ENCODE results near the gene SLC13A2. TPM values are rescaled to one million over a fixed set of nuclear protein-coding genes. Genes with fewer than 3 reads are reported as not detected.

Gene SLC13A2
- total RNA-seq, 4 donors from 2014 or later, result 0.37 TPM; not detected in 3

DNA sequence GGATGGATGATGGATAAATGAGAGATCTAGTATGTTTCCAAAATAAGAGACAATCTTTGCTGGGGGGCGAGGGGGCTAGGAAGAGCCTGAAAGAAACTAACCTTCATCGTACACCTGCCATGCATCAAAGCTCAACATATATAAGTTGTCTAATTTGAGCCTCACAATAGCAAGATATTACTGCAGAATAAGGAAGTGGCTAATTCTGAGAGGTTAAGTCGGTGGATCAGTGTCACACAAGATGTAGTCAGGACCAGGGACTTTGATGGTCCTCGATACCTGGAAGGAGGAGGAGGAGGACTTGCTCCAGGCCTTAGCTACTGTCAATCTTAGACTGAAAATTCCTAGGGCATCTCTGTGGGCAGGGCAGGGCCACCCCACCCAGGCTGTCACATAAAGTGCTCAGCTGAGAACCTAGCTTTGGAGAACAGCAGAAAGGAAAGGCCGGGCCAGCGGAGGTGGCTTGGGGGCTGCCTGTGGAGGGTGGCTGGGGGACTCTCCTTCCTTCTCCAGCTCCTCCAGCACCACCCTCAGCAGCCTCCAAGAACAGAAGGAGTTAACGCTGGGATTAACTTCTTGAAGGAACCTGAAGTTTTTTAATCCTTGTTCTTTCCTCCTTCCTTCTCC is 460 bp upstream of the SLC13A2 start:
- H3K36me3 ChIP-seq, result no peaks in the 10 kb centered on the region
- WGBS, 2 donors (ENCODE audit: low coverage in 1 of 2), result 82 to 88% methylated on average over 5 to 7 of the region's 7 CpGs
- H3K4me3 ChIP-seq, result no peak overlapping the region
- no peaks in the 10 kb centered on the region for H3K4me1 ChIP-seq
- peaks cover 33% of the 10 kb centered on the region for H3K27me3 ChIP-seq
- TF ChIP-seq POLR2A (IDR thresholded peaks at IDR 0.05), result no peak
- no peak for TF ChIP-seq EP300 (IDR thresholded peaks at IDR 0.05)
- TF ChIP-seq, protein P1, sequence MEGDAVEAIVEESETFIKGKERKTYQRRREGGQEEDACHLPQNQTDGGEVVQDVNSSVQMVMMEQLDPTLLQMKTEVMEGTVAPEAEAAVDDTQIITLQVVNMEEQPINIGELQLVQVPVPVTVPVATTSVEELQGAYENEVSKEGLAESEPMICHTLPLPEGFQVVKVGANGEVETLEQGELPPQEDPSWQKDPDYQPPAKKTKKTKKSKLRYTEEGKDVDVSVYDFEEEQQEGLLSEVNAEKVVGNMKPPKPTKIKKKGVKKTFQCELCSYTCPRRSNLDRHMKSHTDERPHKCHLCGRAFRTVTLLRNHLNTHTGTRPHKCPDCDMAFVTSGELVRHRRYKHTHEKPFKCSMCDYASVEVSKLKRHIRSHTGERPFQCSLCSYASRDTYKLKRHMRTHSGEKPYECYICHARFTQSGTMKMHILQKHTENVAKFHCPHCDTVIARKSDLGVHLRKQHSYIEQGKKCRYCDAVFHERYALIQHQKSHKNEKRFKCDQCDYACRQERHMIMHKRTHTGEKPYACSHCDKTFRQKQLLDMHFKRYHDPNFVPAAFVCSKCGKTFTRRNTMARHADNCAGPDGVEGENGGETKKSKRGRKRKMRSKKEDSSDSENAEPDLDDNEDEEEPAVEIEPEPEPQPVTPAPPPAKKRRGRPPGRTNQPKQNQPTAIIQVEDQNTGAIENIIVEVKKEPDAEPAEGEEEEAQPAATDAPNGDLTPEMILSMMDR (IDR thresholded peaks at IDR 0.05), result no peak
- TF ChIP-seq POLR2AphosphoS5 (IDR thresholded peaks at IDR 0.05), result no peak
- no peaks in the 10 kb centered on the region for H3K9me3 ChIP-seq
- H3K27ac ChIP-seq, result no peak overlapping the region
- no peak for ATAC-seq

DNA sequence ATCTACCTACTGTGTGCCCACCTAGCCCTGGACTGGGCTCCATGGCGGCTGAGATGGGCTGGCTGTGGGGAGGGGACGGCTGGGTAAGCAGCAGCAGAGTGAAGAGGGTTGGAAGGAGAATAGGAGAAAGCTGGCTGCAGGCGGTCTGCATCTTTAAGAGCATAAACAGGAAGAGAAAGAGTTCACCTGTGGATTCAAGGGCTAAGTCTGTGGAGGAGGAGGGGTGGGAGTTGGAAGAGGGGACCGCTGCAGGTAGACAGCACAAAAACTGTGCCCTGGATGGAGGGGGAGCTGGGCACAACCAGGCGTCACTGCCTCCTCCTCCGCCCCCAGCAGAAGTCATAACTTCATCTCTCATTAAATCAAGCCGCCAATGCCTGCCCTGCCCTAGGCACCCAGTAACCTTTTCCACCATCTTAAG is 677 bp downstream of the SLC13A2 start:
- Histone ChIP-seq H3K27me3 (peaks cover 28% of the 10 kb centered on the region), H3K27ac (no peak overlapping the region), H3K4me3 (no peak overlapping the region), H3K4me1 (no peaks in the 10 kb centered on the region), H3K9me3 (no peaks in the 10 kb centered on the region), H3K36me3 (no peaks in the 10 kb centered on the region)
- no peak for TF ChIP-seq POLR2AphosphoS5 (IDR thresholded peaks at IDR 0.05)
- TF ChIP-seq POLR2A (IDR thresholded peaks at IDR 0.05), result no peak
- TF ChIP-seq, protein P1 (IDR thresholded peaks at IDR 0.05), result no peak
- no peak for TF ChIP-seq EP300 (IDR thresholded peaks at IDR 0.05)
- WGBS, 2 donors (ENCODE audit: low coverage in 1 of 2), result 50 to 66% methylated on average over 1 to 6 of the region's 7 CpGs
- no peak for ATAC-seq

DNA sequence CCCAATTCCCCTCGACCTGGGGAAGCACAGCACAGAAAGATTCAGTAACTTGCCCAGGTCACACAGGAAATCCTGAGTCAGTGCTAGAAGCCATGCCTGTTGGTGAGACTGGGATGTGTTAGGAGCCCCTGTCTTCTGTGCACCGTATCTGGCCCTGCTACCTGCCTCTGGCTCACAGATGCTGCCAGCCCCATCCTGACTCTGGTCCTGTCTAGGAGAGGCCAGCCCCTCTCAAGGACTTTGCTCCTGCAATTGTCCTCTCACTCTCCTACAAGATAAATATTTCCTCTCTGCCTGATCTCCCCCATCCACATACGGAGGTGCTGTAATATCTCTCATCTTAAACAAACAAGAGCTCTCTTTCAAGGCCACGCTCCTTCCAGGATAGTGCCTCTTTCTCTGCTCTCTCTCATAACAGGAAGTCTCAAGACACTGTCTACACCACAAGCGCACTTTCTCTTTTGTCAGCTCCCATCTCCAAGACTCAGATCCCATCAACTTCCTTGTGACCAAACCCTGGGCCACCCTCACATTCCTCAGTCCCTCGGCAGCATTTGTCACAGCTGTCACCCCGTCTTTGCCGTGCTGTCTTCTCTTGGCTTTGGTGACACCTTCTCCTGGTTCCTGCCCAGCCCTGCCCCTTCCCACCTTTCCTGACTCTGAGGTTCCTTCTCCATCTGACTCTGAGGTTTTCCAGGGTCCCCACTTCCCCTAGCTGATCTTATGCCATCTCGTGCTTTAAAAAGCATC is 1.9 kb downstream of the SLC13A2 start:
- H3K36me3 ChIP-seq, result no peaks in the 10 kb centered on the region
- TF ChIP-seq, protein P1 (IDR thresholded peaks at IDR 0.05), result no peak
- no peak for TF ChIP-seq POLR2A (IDR thresholded peaks at IDR 0.05)
- TF ChIP-seq POLR2AphosphoS5 (IDR thresholded peaks at IDR 0.05), result no peak
- no peak for TF ChIP-seq EP300 (IDR thresholded peaks at IDR 0.05)
- H3K4me3 ChIP-seq, result no peak overlapping the region
- 27 to 30% methylated on average over 3 to 8 of the region's 9 CpGs for whole genome bisulfite sequencing, 2 donors (ENCODE audit: low coverage in 1 of 2)
- H3K4me1 ChIP-seq, result no peaks in the 10 kb centered on the region
- H3K27ac ChIP-seq, result no peak overlapping the region
- no peak for ATAC-seq
- H3K9me3 ChIP-seq, result no peaks in the 10 kb centered on the region
- peaks cover 17% of the 10 kb centered on the region for H3K27me3 ChIP-seq

DNA sequence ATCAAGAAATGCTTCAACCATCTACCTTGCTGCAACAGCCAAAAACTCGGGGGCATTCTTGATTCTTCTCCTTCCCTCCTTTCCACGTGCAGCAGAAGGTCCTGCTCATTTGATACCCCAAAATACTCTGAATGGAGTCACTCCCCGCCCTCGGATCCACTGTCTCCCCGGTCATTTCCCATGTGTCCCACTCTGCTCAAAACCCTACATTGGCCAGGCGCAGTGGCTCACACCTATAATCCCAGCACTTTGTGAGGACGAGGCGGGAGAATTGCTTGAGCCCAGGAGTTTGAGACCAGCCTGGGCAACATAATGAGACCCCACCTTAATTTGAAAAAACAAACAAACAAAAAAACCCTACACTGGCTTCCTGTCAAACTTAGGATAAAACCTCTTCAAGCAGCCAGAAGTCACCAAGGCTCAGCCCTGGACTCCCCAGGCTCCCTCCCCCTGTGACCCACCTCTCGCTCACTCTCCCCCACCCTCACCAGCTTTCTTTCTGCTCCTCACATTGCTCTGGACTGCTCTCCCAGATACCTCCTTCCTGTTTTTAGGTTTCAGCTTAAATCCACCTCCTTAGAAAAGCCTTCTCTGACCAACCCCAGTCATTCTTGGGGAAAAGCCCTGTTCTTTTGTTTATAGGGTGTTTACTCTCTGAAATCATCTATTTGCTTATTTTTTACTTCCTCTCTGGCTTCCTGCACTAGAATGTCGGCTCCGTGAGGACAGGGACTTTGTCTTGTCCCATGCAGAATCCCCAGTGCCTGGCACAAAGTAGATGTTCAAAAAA is 2.8 kb downstream of the SLC13A2 start:
- no peak overlapping the region for H3K27ac ChIP-seq
- H3K27me3 ChIP-seq, result peaks cover 15% of the 10 kb centered on the region
- no peaks in the 10 kb centered on the region for H3K9me3 ChIP-seq
- WGBS, 2 donors (ENCODE audit: low coverage in 1 of 2), result 74 to 82% methylated on average over 5 to 8 of the region's 11 CpGs
- no peak overlapping the region for H3K4me3 ChIP-seq
- H3K4me1 ChIP-seq, result no peaks in the 10 kb centered on the region
- H3K36me3 ChIP-seq, result no peaks in the 10 kb centered on the region
- TF ChIP-seq POLR2AphosphoS5 (IDR thresholded peaks at IDR 0.05), result no peak
- no peak for TF ChIP-seq POLR2A (IDR thresholded peaks at IDR 0.05)
- no peak for TF ChIP-seq EP300 (IDR thresholded peaks at IDR 0.05)
- TF ChIP-seq, protein P1 (IDR thresholded peaks at IDR 0.05), result no peak
- no peak for ATAC-seq

All from gastroesophageal sphincter (tissue), 4 donors.